Measurements from ENCODE around the gene MGP. TPM values are rescaled to one million over a fixed set of nuclear protein-coding genes. Genes with fewer than 3 reads are reported as not detected.
A peak's percentile ranks its signal among the peaks of the same experiment; 100 is the strongest.

MGP gene
- total and polyA plus RNA-seq, 7 experiments from 2014 or later, result 0.48 to 4.1 (median 1.1) TPM; not detected in 3

DNA sequence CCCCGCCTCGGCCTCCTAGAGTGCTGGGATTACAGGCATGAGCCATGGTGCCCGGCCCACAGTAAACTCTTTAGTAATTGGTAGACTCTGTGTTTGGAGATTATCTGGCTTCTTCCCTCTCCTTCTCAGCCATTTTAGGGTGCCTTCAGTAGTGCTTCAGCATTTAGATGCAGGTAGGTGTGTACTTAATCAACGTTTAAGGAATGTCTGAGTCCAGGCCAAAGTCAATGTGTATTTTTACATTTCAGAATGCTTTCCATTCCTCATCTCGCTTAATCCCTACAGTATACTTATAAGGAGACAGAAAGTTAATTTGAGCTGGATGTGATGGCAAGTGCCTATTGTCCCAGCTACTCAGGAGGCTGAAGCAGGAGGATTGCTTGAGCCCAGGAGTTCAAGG lies 20.5 kb upstream of the MGP start:
- Mint-ChIP-seq H3K27ac (no peak overlapping the region), H3K4me1 (peaks cover 8 to 43% (median 26%) of the 10 kb centered on the region in 7 donors), H3K36me3 (peaks cover 12 to 57% (median 47%) of the 10 kb centered on the region in 5 donors), H3K9me3 (peaks cover 0 to 9% (median 0%) of the 10 kb centered on the region in 11 donors), H3K27me3 (no peaks in the 10 kb centered on the region), H3K4me3 (no peak overlapping the region)
- Histone ChIP-seq H3K4me3 (ENCODE audit: low read length) (no peak overlapping the region), H3K9me3 (ENCODE audit: control insufficient read depth in 2 of 3, low read length in 3 of 3) (no peaks in the 10 kb centered on the region), H3K27me3 (ENCODE audit: control insufficient read depth in 2 of 2, insufficient read depth in 2 of 2, low read length in 2 of 2) (no peaks in the 10 kb centered on the region), H3K27ac (ENCODE audit: low read depth, low read length) (no peak overlapping the region), H3K4me1 (ENCODE audit: control insufficient read depth in 2 of 2, insufficient read depth in 2 of 2, low read length in 2 of 2) (peaks cover 0 to 3% of the 10 kb centered on the region in 2 donors), H3K36me3 (ENCODE audit: control insufficient read depth in 2 of 3, insufficient read depth in 3 of 3, low read length in 3 of 3) (peaks cover 0 to 5% (median 0%) of the 10 kb centered on the region in 3 experiments)
- DNase-seq (no peak), ATAC-seq (no peak)
- intact Hi-C loops (cut with micrococcal nuclease), result no loop called here
- CTCF ChIA-PET, result no interaction called here
- POLR2A ChIA-PET, result no interaction called here

DNA sequence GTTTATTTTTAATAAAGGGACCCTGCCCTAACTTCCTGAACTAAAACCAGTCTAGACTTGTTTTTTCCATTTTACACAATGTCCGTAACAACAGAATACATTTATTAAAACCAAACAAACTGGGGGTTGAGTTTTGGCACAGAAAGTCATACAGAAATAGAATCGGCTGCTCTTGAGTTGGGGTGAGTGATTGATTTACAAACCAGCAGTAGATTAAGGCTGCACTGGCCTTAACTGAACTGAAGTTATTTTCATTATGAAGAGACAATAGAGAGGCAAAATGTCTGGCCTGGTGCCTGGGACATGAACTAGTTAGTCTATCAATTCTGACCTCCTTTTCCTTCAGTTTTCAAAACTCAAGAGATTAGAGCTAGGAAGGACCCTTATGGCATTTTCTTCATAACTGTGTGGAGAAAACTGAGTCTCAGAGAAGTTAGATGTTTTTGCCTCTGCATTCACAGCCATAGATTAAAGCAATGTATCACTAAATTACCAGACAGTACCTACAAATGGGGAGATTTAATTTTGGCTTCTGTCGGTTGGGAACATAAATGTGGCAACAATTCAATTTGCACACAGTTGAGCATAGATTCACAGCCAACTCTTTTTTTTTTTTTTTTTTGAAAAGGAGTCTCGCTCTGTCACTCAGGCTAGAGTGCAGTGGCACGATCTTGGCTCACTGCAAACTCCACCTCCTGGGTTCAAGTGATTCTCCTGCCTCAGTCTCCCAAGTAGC lies 19.8 kb upstream of the MGP start:
- ATAC-seq, result no peak
- Mint-ChIP-seq H3K9me3 (peaks cover 0 to 9% (median 0%) of the 10 kb centered on the region in 11 donors), H3K27ac (peak overlapping the region in 5 of 9 donors; percentile 21 to 58 (median 38)), H3K27me3 (no peaks in the 10 kb centered on the region), H3K4me3 (no peak overlapping the region), H3K36me3 (peaks cover 9 to 50% (median 42%) of the 10 kb centered on the region in 5 donors), H3K4me1 (peaks cover 7 to 38% (median 26%) of the 10 kb centered on the region in 7 donors)
- CTCF ChIA-PET, result no interaction called here
- Histone ChIP-seq H3K4me3 (ENCODE audit: low read length) (no peak overlapping the region), H3K9me3 (ENCODE audit: control insufficient read depth in 2 of 3, low read length in 3 of 3) (no peaks in the 10 kb centered on the region), H3K27me3 (ENCODE audit: control insufficient read depth in 2 of 2, insufficient read depth in 2 of 2, low read length in 2 of 2) (no peaks in the 10 kb centered on the region), H3K36me3 (ENCODE audit: control insufficient read depth in 2 of 3, insufficient read depth in 3 of 3, low read length in 3 of 3) (peaks cover 0 to 5% (median 0%) of the 10 kb centered on the region in 3 experiments), H3K4me1 (ENCODE audit: control insufficient read depth in 2 of 2, insufficient read depth in 2 of 2, low read length in 2 of 2) (peaks cover 0 to 3% of the 10 kb centered on the region in 2 donors), H3K27ac (ENCODE audit: low read depth, low read length) (no peak overlapping the region)
- DNase-seq, result no peak
- intact Hi-C loops (cut with micrococcal nuclease), result no loop called here
- POLR2A ChIA-PET, result no interaction called here

DNA sequence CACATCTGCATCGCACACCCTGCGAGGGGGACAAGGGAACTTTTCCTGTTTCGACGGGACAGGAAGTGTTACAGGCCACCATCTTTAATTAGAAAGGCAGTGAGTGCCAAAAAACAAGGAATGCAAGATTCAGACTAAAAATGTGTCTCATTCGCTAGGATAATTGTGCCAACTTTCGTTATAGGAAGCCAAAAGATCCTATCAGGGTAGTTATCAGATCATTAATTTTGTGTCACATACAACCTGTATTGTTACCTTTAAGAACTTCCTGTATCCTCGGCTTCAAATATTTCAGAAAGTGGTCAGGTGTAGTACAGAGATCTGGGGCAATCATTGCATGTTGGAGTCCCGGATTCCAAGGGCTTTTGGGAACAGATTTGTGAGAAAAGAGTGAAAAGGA lies 19.2 kb upstream of the MGP start:
- Histone ChIP-seq H3K27me3 (ENCODE audit: control insufficient read depth in 2 of 2, insufficient read depth in 2 of 2, low read length in 2 of 2) (no peaks in the 10 kb centered on the region), H3K4me3 (ENCODE audit: low read length) (no peak overlapping the region), H3K9me3 (ENCODE audit: control insufficient read depth in 2 of 3, low read length in 3 of 3) (no peaks in the 10 kb centered on the region), H3K27ac (ENCODE audit: low read depth, low read length) (no peak overlapping the region), H3K4me1 (ENCODE audit: control insufficient read depth in 2 of 2, insufficient read depth in 2 of 2, low read length in 2 of 2) (peaks cover 0 to 3% of the 10 kb centered on the region in 2 donors), H3K36me3 (ENCODE audit: control insufficient read depth in 2 of 3, insufficient read depth in 3 of 3, low read length in 3 of 3) (no peaks in the 10 kb centered on the region)
- ChIA-PET POLR2A (no interaction called here), CTCF (no interaction called here)
- Mint-ChIP-seq H3K4me3 (no peak overlapping the region), H3K36me3 (peaks cover 9 to 49% (median 42%) of the 10 kb centered on the region in 5 donors), H3K27me3 (no peaks in the 10 kb centered on the region), H3K9me3 (peaks cover 0 to 9% (median 0%) of the 10 kb centered on the region in 11 donors), H3K4me1 (peaks cover 7 to 38% (median 26%) of the 10 kb centered on the region in 7 donors), H3K27ac (peak overlapping the region in 5 of 9 donors; percentile 21 to 58 (median 38))
- intact Hi-C loops (cut with micrococcal nuclease), result no loop called here
- ATAC-seq (no peak), DNase-seq (no peak)

DNA sequence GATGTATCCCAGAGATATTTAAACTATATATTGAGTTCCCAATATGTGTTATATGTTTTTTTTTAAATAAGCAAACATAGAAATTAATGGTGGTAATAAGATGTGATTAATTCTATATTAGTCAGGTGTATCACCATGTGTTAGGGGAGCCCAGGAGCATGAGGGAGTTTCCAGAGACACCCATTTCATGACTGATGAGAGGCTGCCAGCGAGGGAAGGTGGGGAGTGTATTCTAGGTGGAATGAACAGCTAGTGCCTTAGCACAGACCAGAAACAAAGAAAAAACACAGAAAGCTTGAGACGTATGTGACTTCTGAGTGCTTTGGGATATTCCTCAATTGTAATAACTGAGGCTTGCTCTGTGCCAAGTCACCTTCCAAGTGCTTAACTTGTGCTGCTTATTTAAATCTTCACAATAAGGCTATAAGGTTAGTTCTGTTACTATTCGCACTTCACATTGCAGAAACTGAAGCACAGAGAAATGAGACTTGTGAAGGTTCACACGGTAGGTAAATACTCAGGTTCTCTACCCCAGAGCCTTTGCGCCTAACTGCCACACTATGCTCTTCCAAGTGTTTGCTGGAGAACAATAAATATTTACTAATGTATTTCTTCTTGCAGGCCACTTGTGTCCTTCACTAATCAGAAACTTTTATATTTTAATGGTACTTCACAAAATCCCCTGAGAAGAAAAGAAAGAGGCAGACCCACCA lies 17.9 kb upstream of the MGP start:
- Histone ChIP-seq H3K27ac (ENCODE audit: low read depth, low read length) (no peak overlapping the region), H3K9me3 (ENCODE audit: control insufficient read depth in 2 of 3, low read length in 3 of 3) (no peaks in the 10 kb centered on the region), H3K36me3 (ENCODE audit: control insufficient read depth in 2 of 3, insufficient read depth in 3 of 3, low read length in 3 of 3) (no peaks in the 10 kb centered on the region), H3K27me3 (ENCODE audit: control insufficient read depth in 2 of 2, insufficient read depth in 2 of 2, low read length in 2 of 2) (no peaks in the 10 kb centered on the region), H3K4me1 (ENCODE audit: control insufficient read depth in 2 of 2, insufficient read depth in 2 of 2, low read length in 2 of 2) (peaks cover 0 to 3% of the 10 kb centered on the region in 2 donors), H3K4me3 (ENCODE audit: low read length) (no peak overlapping the region)
- Mint-ChIP-seq H3K27ac (no peak overlapping the region), H3K4me3 (no peak overlapping the region), H3K27me3 (no peaks in the 10 kb centered on the region), H3K9me3 (peaks cover 0 to 9% (median 0%) of the 10 kb centered on the region in 11 donors), H3K36me3 (peaks cover 9 to 41% (median 35%) of the 10 kb centered on the region in 5 donors), H3K4me1 (peaks cover 7 to 39% (median 26%) of the 10 kb centered on the region in 7 donors)
- POLR2A ChIA-PET, result no interaction called here
- ATAC-seq (no peak), DNase-seq (no peak)
- CTCF ChIA-PET, result interaction anchor here (0.6 kb wide), 1 partner anchor 21 kb away, joined by 3 read pairs; no protein-coding TSS in a partner anchor
- intact Hi-C loops (cut with micrococcal nuclease), result no loop called here

DNA sequence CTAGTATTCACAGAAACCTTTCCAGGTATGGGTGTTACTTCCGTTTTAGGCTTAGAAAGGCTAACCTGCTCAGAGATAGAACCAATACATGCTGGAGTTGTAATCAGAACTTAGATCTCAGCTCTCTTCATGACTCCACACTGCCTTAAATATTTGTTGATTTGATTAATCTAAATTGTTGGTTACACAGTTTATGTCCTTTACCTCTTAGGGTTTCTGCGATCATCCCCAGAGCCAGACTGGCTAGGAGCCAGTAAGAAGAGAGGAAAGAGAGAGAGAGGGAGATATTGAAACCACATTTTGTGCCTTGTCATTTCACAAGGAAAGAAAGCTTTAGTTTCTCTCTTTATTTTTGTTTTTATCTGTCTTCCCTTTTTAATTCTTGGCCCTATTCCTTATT lies 16.8 kb upstream of the MGP start:
- DNase-seq (no peak), ATAC-seq (no peak)
- peaks cover 0 to 3% of the 10 kb centered on the region in 2 donors for H3K4me1 ChIP-seq (ENCODE audit: control insufficient read depth in 2 of 2, insufficient read depth in 2 of 2, low read length in 2 of 2)
- peak overlapping the region in 1 of 9 donors; percentile 45 for H3K27ac Mint-ChIP-seq
- ChIA-PET POLR2A (interaction anchor here (0.7 to 1.2 kb wide), 2 partner anchors 11 to 63 kb away, joined by 3 to 4 read pairs; no protein-coding TSS in a partner anchor), CTCF (interaction anchor here (1.0 kb wide), 1 partner anchor 12 kb away, joined by 4 read pairs; no protein-coding TSS in a partner anchor)
- no peaks in the 10 kb centered on the region for H3K9me3 ChIP-seq (ENCODE audit: control insufficient read depth in 2 of 3, low read length in 3 of 3)
- no peaks in the 10 kb centered on the region for H3K36me3 ChIP-seq (ENCODE audit: control insufficient read depth in 2 of 3, insufficient read depth in 3 of 3, low read length in 3 of 3)
- H3K36me3 Mint-ChIP-seq, result peaks cover under 1 to 31% (median 24%) of the 10 kb centered on the region in 5 donors
- H3K9me3 Mint-ChIP-seq, result peaks cover 0 to 2% (median 0%) of the 10 kb centered on the region in 11 donors
- peaks cover 6 to 39% (median 21%) of the 10 kb centered on the region in 7 donors for H3K4me1 Mint-ChIP-seq
- H3K4me3 ChIP-seq (ENCODE audit: low read length), result no peak overlapping the region
- no peaks in the 10 kb centered on the region for H3K27me3 ChIP-seq (ENCODE audit: control insufficient read depth in 2 of 2, insufficient read depth in 2 of 2, low read length in 2 of 2)
- no peak overlapping the region for H3K27ac ChIP-seq (ENCODE audit: low read depth, low read length)
- H3K4me3 Mint-ChIP-seq, result peak overlapping the region in 3 of 10 donors; percentile 11 to 31 (median 28)
- intact Hi-C loops (cut with micrococcal nuclease), result no loop called here
- no peaks in the 10 kb centered on the region for H3K27me3 Mint-ChIP-seq

DNA sequence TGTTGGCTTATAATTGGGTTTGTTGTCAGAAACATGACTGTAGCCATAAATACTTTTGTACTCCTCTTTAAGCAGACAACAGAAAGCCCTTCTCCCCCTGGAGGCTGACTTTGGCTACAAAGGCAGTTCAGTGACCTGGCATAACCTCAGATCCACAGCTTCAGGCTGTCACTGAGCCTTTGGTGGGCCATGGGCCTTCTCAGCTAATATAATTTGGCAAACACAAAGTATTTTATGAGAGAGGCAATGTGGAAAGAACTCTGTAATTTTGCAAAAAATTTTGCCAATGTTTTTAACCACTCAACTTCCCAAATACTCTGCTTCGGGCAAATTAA lies 15.5 kb upstream of the MGP start:
- CTCF ChIA-PET, result no interaction called here
- H3K27ac Mint-ChIP-seq, result peak overlapping the region in 1 of 9 donors; percentile 48
- POLR2A ChIA-PET, result interaction anchor here (0.6 kb wide), 1 partner anchor 10 kb away, joined by 3 read pairs; no protein-coding TSS in a partner anchor
- peaks cover 0 to 3% of the 10 kb centered on the region in 2 donors for H3K4me1 ChIP-seq (ENCODE audit: control insufficient read depth in 2 of 2, insufficient read depth in 2 of 2, low read length in 2 of 2)
- H3K36me3 ChIP-seq (ENCODE audit: control insufficient read depth in 2 of 3, insufficient read depth in 3 of 3, low read length in 3 of 3), result no peaks in the 10 kb centered on the region
- peaks cover 6 to 38% (median 21%) of the 10 kb centered on the region in 7 donors for H3K4me1 Mint-ChIP-seq
- no peak overlapping the region for H3K4me3 Mint-ChIP-seq
- DNase-seq (no peak), ATAC-seq (no peak)
- H3K27me3 ChIP-seq (ENCODE audit: control insufficient read depth in 2 of 2, insufficient read depth in 2 of 2, low read length in 2 of 2), result no peaks in the 10 kb centered on the region
- no peak overlapping the region for H3K4me3 ChIP-seq (ENCODE audit: low read length)
- peaks cover 0 to 23% (median 17%) of the 10 kb centered on the region in 5 donors for H3K36me3 Mint-ChIP-seq
- no peaks in the 10 kb centered on the region for H3K27me3 Mint-ChIP-seq
- intact Hi-C loops (cut with micrococcal nuclease), result loop anchor here in 1 of 2 donors (2.0 kb wide), 2 partner anchors 16 to 20 kb away; partner anchors contain the start of gene MGP
- H3K9me3 Mint-ChIP-seq, result peaks cover 0 to 2% (median 0%) of the 10 kb centered on the region in 11 donors
- no peaks in the 10 kb centered on the region for H3K9me3 ChIP-seq (ENCODE audit: control insufficient read depth in 2 of 3, low read length in 3 of 3)
- H3K27ac ChIP-seq (ENCODE audit: low read depth, low read length), result no peak overlapping the region

Data from naive thymus-derived CD4-positive, alpha-beta T cell (primary cell).